ENCODE results near the gene GLIS1.

Gene GLIS1
- total RNA-seq, result 0 to 0.19 (median 0) reads per million in 3 donors

DNA sequence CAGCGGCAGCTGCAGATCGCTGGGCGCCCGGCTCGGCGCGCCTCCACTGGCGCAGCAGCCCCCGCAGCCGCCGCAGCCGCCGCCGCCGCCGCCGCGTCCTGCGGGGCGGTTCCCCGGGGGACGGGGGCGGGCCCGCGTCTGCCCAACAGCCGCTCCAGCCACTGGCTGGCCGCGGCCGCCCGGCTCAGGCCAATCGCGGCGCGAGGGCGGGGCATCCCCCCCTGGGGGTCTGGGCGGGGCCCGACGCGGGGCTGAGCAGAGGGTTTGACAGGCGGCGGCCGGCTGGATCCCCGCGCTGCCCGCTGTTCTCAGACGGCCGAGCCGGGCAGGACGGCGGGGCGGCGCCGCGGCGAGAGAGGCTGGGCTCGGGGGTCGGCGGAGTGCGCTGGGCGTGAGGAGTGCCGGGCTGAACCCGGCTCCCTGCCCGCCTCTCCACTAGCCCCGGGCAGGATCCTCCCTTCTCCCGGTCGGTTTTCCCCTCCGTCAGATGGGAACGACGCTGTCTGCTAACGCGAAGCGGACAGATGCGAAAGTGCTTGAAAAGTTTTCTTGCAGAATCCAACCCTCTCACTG is at the start of gene GLIS1:
Gene GLIS1, minus strand, starts transcription at position 56 of the 573 bp plus-strand sequence. CDS start 1,100 bp downstream, outside the sequence.
- H3K9me3 ChIP-seq (ENCODE audit: control insufficient read depth, low read length), result no peaks in the 10 kb centered on the region
- peaks cover 4% of the 10 kb centered on the region for H3K4me1 ChIP-seq (ENCODE audit: control insufficient read depth, insufficient read depth, low read length, poor library complexity, severe bottlenecking)
- no peaks in the 10 kb centered on the region for H3K36me3 ChIP-seq (ENCODE audit: control insufficient read depth, insufficient read depth, low read length)
- no peak within 1 kb of the TSS for H3K27ac ChIP-seq (ENCODE audit: insufficient read depth, low read length, poor library complexity, severe bottlenecking)
- DNase-seq, result no peak
- H3K4me3 ChIP-seq (ENCODE audit: insufficient read depth, low read depth, low read length, poor library complexity, severe bottlenecking), result peak within 1 kb of the TSS; percentile 32
- H3K27me3 ChIP-seq (replicated peaks; ENCODE audit: control insufficient read depth, insufficient read depth, low read length, poor library complexity, severe bottlenecking), result peaks cover 15% of the 10 kb centered on the region

DNA sequence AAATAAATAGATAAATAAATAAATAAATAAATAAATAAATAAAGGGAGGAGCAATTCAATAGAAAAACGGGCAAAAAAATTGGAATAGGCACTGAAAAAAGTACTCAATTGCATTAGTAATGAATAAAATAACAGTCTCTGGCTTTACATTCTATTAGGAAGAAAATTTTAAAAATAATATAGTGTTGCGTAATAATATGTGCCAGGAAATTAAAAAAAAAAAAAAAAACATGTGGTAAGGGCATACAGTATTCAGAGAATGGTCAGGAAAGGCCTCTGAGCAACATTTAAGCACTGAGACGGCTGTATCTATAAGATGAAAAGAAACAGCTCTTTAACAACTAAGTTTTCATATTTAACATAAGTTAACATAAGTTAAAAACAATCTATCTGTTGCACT is 48.7 kb upstream of the GLIS1 start:
- no peaks in the 10 kb centered on the region for H3K27me3 ChIP-seq (replicated peaks; ENCODE audit: control insufficient read depth, insufficient read depth, low read length, poor library complexity, severe bottlenecking)
- no peak for DNase-seq
- no peak overlapping the region for H3K4me3 ChIP-seq (ENCODE audit: insufficient read depth, low read depth, low read length, poor library complexity, severe bottlenecking)
- peaks cover 23% of the 10 kb centered on the region for H3K36me3 ChIP-seq (ENCODE audit: control insufficient read depth, insufficient read depth, low read length)
- H3K27ac ChIP-seq (ENCODE audit: insufficient read depth, low read length, poor library complexity, severe bottlenecking), result no peak overlapping the region
- H3K9me3 ChIP-seq (ENCODE audit: control insufficient read depth, low read length), result no peaks in the 10 kb centered on the region
- no peaks in the 10 kb centered on the region for H3K4me1 ChIP-seq (ENCODE audit: control insufficient read depth, insufficient read depth, low read length, poor library complexity, severe bottlenecking)

DNA sequence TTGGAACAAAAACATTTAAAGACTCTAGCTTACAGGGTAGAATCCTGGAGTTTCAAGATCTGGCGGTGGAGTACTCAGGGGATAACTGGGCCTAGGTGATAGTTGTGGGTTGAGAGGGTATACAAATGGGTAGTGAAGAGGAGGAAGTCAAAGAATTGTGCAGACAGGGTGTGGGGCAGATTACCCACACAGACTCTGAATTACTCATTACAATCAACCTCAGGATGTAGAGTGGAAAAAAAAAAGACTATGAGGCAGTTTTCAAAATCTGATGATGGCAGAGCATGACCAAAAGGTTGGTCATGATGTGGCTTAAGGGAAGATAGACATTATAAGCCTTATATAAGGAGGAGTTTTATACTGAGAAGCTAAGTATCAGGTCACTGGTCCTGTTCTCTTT is 44.1 kb upstream of the GLIS1 start:
- Histone ChIP-seq H3K36me3 (ENCODE audit: control insufficient read depth, insufficient read depth, low read length) (peaks cover 27% of the 10 kb centered on the region), H3K27me3 (replicated peaks; ENCODE audit: control insufficient read depth, insufficient read depth, low read length, poor library complexity, severe bottlenecking) (no peaks in the 10 kb centered on the region), H3K27ac (ENCODE audit: insufficient read depth, low read length, poor library complexity, severe bottlenecking) (no peak overlapping the region), H3K9me3 (ENCODE audit: control insufficient read depth, low read length) (no peaks in the 10 kb centered on the region), H3K4me1 (ENCODE audit: control insufficient read depth, insufficient read depth, low read length, poor library complexity, severe bottlenecking) (no peaks in the 10 kb centered on the region), H3K4me3 (ENCODE audit: insufficient read depth, low read depth, low read length, poor library complexity, severe bottlenecking) (no peak overlapping the region)
- DNase-seq, result no peak

DNA sequence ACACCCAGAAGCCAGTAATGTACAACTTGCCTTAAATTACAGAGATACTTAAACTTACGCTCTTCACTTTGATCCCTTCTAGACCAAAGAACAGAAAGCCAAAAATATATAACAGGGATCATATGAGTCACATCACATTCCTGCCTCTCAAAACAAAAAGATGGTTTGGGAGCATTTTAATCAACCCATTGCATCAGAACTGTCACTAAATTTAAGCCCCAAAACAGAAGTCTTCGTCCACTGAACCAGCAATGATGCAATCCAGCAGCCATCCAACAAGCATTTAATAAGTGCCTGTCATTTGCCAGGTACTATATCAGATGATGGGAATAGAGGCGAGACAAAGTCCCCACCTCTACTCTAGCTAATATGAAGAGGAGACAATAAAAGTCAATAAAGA is 42.7 kb upstream of the GLIS1 start:
- no peak overlapping the region for H3K4me3 ChIP-seq (ENCODE audit: insufficient read depth, low read depth, low read length, poor library complexity, severe bottlenecking)
- no peak for DNase-seq
- H3K4me1 ChIP-seq (ENCODE audit: control insufficient read depth, insufficient read depth, low read length, poor library complexity, severe bottlenecking), result no peaks in the 10 kb centered on the region
- no peaks in the 10 kb centered on the region for H3K9me3 ChIP-seq (ENCODE audit: control insufficient read depth, low read length)
- H3K27me3 ChIP-seq (replicated peaks; ENCODE audit: control insufficient read depth, insufficient read depth, low read length, poor library complexity, severe bottlenecking), result no peaks in the 10 kb centered on the region
- H3K27ac ChIP-seq (ENCODE audit: insufficient read depth, low read length, poor library complexity, severe bottlenecking), result no peak overlapping the region
- H3K36me3 ChIP-seq (ENCODE audit: control insufficient read depth, insufficient read depth, low read length), result peaks cover 32% of the 10 kb centered on the region

DNA sequence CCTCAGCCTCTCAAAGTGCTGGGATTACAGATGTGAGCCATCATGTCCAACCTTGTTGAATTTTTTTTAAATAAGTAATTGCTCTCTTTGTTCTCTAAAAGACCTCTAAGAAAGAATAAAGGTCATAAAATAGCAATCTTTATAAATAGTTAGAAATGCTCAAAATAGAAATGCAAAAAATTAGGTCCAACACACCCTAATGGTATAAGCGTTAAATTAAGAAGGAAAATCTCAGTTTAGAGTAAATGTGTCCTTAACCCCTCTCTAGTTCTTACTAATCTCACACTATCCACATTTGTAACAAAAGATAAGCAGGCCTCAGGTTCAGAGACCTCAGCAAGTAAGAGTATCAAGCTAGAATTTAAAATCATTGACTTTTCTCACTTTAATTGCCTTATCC is 38.3 kb upstream of the GLIS1 start:
- H3K4me1 ChIP-seq (ENCODE audit: control insufficient read depth, insufficient read depth, low read length, poor library complexity, severe bottlenecking), result no peaks in the 10 kb centered on the region
- H3K36me3 ChIP-seq (ENCODE audit: control insufficient read depth, insufficient read depth, low read length), result peaks cover 19% of the 10 kb centered on the region
- H3K27me3 ChIP-seq (replicated peaks; ENCODE audit: control insufficient read depth, insufficient read depth, low read length, poor library complexity, severe bottlenecking), result no peaks in the 10 kb centered on the region
- H3K27ac ChIP-seq (ENCODE audit: insufficient read depth, low read length, poor library complexity, severe bottlenecking), result no peak overlapping the region
- DNase-seq, result no peak
- no peak overlapping the region for H3K4me3 ChIP-seq (ENCODE audit: insufficient read depth, low read depth, low read length, poor library complexity, severe bottlenecking)
- H3K9me3 ChIP-seq (ENCODE audit: control insufficient read depth, low read length), result no peaks in the 10 kb centered on the region

DNA sequence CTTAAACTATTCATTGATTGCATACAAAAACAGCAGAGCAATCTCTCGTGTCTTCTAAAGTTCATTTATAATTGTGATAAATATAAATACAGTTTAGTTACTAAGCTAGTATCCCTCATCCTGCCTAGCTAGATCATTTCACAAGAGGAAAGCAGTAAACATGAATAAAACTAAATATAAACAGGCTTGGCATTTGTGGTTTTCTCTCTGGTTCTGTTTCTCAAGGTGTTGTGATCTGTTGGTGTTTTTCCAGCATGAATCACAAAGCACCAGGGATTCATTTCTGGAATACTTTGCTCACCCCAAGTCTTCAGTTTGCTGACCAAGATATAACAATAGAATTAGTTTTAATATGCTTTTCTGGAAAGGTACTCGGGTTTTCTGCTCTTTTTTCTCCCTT is 32.7 kb upstream of the GLIS1 start:
- DNase-seq, result no peak
- no peak overlapping the region for H3K4me3 ChIP-seq (ENCODE audit: insufficient read depth, low read depth, low read length, poor library complexity, severe bottlenecking)
- H3K4me1 ChIP-seq (ENCODE audit: control insufficient read depth, insufficient read depth, low read length, poor library complexity, severe bottlenecking), result no peaks in the 10 kb centered on the region
- H3K27me3 ChIP-seq (replicated peaks; ENCODE audit: control insufficient read depth, insufficient read depth, low read length, poor library complexity, severe bottlenecking), result no peaks in the 10 kb centered on the region
- H3K27ac ChIP-seq (ENCODE audit: insufficient read depth, low read length, poor library complexity, severe bottlenecking), result no peak overlapping the region
- no peaks in the 10 kb centered on the region for H3K9me3 ChIP-seq (ENCODE audit: control insufficient read depth, low read length)
- peaks cover 15% of the 10 kb centered on the region for H3K36me3 ChIP-seq (ENCODE audit: control insufficient read depth, insufficient read depth, low read length)

DNA sequence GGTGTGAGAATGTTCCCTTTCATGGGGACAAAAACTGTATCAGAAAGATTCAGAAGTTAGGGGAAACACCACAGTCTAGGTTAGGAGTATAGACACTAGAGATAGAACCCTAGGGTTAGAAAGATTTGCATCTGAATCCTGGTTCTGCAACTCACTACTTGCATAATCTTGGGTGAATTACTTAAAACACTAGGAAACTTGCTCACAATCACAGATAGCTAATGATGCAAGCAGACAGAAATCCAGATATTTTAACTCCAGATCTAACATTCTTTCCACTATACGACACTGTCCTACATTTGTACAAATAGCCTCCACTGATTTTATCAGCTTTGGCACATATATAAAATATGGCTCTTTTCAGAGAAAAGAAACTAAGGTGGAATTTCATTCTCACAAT is 30.8 kb upstream of the GLIS1 start:
- H3K27me3 ChIP-seq (replicated peaks; ENCODE audit: control insufficient read depth, insufficient read depth, low read length, poor library complexity, severe bottlenecking), result no peaks in the 10 kb centered on the region
- no peak overlapping the region for H3K27ac ChIP-seq (ENCODE audit: insufficient read depth, low read length, poor library complexity, severe bottlenecking)
- no peak overlapping the region for H3K4me3 ChIP-seq (ENCODE audit: insufficient read depth, low read depth, low read length, poor library complexity, severe bottlenecking)
- no peaks in the 10 kb centered on the region for H3K9me3 ChIP-seq (ENCODE audit: control insufficient read depth, low read length)
- no peak for DNase-seq
- peaks cover 18% of the 10 kb centered on the region for H3K36me3 ChIP-seq (ENCODE audit: control insufficient read depth, insufficient read depth, low read length)
- no peaks in the 10 kb centered on the region for H3K4me1 ChIP-seq (ENCODE audit: control insufficient read depth, insufficient read depth, low read length, poor library complexity, severe bottlenecking)

DNA sequence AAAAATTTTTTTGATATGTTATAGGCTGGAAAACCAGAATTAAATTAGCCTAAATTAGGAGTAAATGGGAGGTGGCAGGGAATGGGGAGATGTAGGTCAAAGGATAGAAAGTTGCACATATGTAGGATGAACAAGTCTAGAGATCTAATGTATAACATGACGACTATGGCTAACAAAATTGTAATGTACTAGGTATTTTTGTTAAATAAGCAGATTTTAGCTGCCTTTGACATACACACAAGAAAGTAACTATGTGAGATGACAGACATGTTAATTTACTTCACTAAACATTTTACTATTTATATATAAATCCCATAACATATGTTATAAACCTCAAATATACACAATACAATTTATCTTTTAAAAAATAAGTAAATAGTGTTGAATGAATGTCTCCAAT is 30.2 kb upstream of the GLIS1 start:
- Histone ChIP-seq H3K4me1 (ENCODE audit: control insufficient read depth, insufficient read depth, low read length, poor library complexity, severe bottlenecking) (no peaks in the 10 kb centered on the region), H3K27ac (ENCODE audit: insufficient read depth, low read length, poor library complexity, severe bottlenecking) (no peak overlapping the region), H3K9me3 (ENCODE audit: control insufficient read depth, low read length) (no peaks in the 10 kb centered on the region), H3K36me3 (ENCODE audit: control insufficient read depth, insufficient read depth, low read length) (peaks cover 18% of the 10 kb centered on the region), H3K4me3 (ENCODE audit: insufficient read depth, low read depth, low read length, poor library complexity, severe bottlenecking) (no peak overlapping the region), H3K27me3 (replicated peaks; ENCODE audit: control insufficient read depth, insufficient read depth, low read length, poor library complexity, severe bottlenecking) (no peaks in the 10 kb centered on the region)
- no peak for DNase-seq

DNA sequence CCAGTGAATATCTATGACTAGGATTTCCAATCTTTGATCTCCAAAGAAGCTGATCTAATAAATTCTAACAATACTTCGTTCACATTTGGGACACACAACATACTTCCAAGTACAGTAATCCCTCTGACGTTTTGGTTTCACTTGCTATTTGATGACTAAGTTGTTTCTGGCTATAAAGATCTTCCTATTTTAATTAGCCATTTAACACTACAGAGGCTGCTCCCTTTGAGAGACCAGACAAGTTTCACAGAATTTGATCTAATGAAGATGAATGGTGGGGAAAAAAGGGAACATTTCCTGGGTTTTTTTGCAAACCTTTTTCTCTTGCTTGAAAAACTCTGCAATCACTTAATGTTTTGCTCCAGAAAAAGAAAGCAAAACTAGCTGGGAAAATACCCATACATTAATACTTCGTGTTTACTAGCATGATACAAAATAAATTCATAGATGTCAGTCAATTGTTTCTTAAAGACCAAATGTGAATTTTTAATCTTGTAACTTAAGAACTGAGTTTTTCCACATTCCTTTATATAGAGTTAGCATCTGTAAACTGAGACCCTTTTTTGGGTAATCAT is 28.0 kb upstream of the GLIS1 start:
- Histone ChIP-seq H3K36me3 (ENCODE audit: control insufficient read depth, insufficient read depth, low read length) (peaks cover 11% of the 10 kb centered on the region), H3K27me3 (replicated peaks; ENCODE audit: control insufficient read depth, insufficient read depth, low read length, poor library complexity, severe bottlenecking) (no peaks in the 10 kb centered on the region), H3K27ac (ENCODE audit: insufficient read depth, low read length, poor library complexity, severe bottlenecking) (no peak overlapping the region), H3K4me1 (ENCODE audit: control insufficient read depth, insufficient read depth, low read length, poor library complexity, severe bottlenecking) (no peaks in the 10 kb centered on the region), H3K4me3 (ENCODE audit: insufficient read depth, low read depth, low read length, poor library complexity, severe bottlenecking) (no peak overlapping the region), H3K9me3 (ENCODE audit: control insufficient read depth, low read length) (no peaks in the 10 kb centered on the region)
- no peak for DNase-seq

DNA sequence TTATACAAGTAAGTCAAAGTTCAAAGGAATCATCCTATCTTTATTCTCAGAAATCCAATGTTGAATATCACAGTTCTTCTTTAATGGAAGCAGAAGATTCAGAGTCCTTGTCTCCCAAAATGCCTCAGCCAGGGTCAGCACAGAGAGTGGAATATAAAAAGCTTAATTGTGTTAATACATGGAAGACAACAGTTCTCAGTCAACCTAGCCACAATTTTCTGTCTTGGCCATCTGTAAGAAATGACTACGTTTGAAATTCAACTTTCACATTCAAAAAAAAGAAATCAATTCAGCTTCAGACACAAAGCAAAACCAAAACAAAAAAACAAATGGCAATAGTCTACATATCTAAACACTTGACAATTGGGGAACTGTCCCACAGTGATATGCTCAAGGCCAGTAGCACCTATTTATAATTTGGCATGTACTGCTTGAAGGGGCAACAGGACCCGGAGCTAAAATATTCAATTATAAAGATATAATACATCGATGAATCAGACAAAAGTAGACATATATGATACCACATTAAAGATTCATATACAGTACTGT is 27.3 kb upstream of the GLIS1 start:
- no peak for DNase-seq
- H3K9me3 ChIP-seq (ENCODE audit: control insufficient read depth, low read length), result no peaks in the 10 kb centered on the region
- H3K27ac ChIP-seq (ENCODE audit: insufficient read depth, low read length, poor library complexity, severe bottlenecking), result no peak overlapping the region
- H3K27me3 ChIP-seq (replicated peaks; ENCODE audit: control insufficient read depth, insufficient read depth, low read length, poor library complexity, severe bottlenecking), result no peaks in the 10 kb centered on the region
- H3K36me3 ChIP-seq (ENCODE audit: control insufficient read depth, insufficient read depth, low read length), result peaks cover 8% of the 10 kb centered on the region
- H3K4me1 ChIP-seq (ENCODE audit: control insufficient read depth, insufficient read depth, low read length, poor library complexity, severe bottlenecking), result no peaks in the 10 kb centered on the region
- H3K4me3 ChIP-seq (ENCODE audit: insufficient read depth, low read depth, low read length, poor library complexity, severe bottlenecking), result no peak overlapping the region

Data from effector memory CD4-positive, alpha-beta T cell (primary cell).